Measurements from ENCODE around the gene NOL7.

GRCh38 chr6:13668291-13668928, 53.3 kb downstream of the NOL7 start:
- TF ChIP-seq CTCF (IDR thresholded peaks at IDR 0.05; ENCODE audit: low read length) (no peak), EZH2 (IDR thresholded peaks at IDR 0.05; ENCODE audit: borderline replicate concordance, low read length) (no peak)
